IMR-90 (cell line): ENCODE data around the gene TNNI3K. TPM values are rescaled to one million over a fixed set of nuclear protein-coding genes. Genes with fewer than 3 reads are reported as not detected.

ENCODE experiments used
- ATAC-seq: fragments of 200-7000 bp; cut with Tn5 transposase; 2 replicates; pipeline ENCODE4 v1.9.1; 2020; ENCODE audit warnings: low read depth, mild to moderate bottlenecking, moderate library complexity
- BruUV-seq: library from RNA; stranded (reverse); fragments of 400-500 nt; replicated peaks from 2 replicates; lab custom pipeline; 2021; lab: Mats Ljungman, UMichigan
- CTCF ChIA-PET: fragments of 300-600 bp; formaldehyde crosslinking; extraction: SDS; loops from one replicate; lab custom pipeline; 2021; ENCODE audit warnings: antibody characterized with exemption; lab: Yijun Ruan, JAX
- POLR2A ChIA-PET: fragments of 300-600 bp; sonication (Branson Sonifier 250); formaldehyde crosslinking; loops from one replicate; lab custom pipeline; 2022; ENCODE audit warnings: antibody characterized with exemption; ENCODE audit not compliant: unreplicated experiment; lab: Charles Lee
- DNase-seq: peaks from one replicate; pipeline ENCODE4 v3.0.0; 2013
- H2AFZ ChIP-seq: replicated peaks from 2 replicates; pipeline ENCODE3; 2013; ENCODE audit warnings: low read length, mild to moderate bottlenecking; ENCODE audit not compliant: poor library complexity
- H2AK5ac ChIP-seq: 2 replicates; pipeline ENCODE4 v1.6.1; 2013; ENCODE audit warnings: low read depth, low read length, inconsistent platforms
- H2AK9ac ChIP-seq: replicated peaks from 2 replicates; pipeline ENCODE3; 2013; ENCODE audit warnings: mild to moderate bottlenecking, low read depth, low read length, moderate library complexity; ENCODE audit not compliant: poor library complexity
- H2BK120ac ChIP-seq: 2 replicates; pipeline ENCODE4 v1.6.1; 2013; ENCODE audit warnings: low read depth, low read length, inconsistent platforms
- H2BK15ac ChIP-seq: 3 replicates; pipeline ENCODE4 v1.6.1; 2013; ENCODE audit warnings: low read depth, low read length, inconsistent platforms
- H2BK20ac ChIP-seq: 2 replicates; pipeline ENCODE4 v1.6.1; 2013; ENCODE audit warnings: low read depth, mild to moderate bottlenecking, inconsistent platforms, low read length, moderate library complexity
- H2BK5ac ChIP-seq: 2 replicates; pipeline ENCODE4 v1.6.1; 2013; ENCODE audit warnings: mild to moderate bottlenecking, low read depth, low read length, inconsistent platforms; ENCODE audit not compliant: poor library complexity, severe bottlenecking
- H3K14ac ChIP-seq: replicated peaks from 2 replicates; pipeline ENCODE4 v1.6.1; 2013; ENCODE audit warnings: low read depth, low read length, inconsistent platforms
- H3K18ac ChIP-seq: 2 replicates; pipeline ENCODE4 v1.6.1; 2013; ENCODE audit warnings: low read depth, low read length, control low read depth
- H3K23ac ChIP-seq: 2 replicates; pipeline ENCODE4 v1.6.1; 2013; ENCODE audit warnings: low read depth, low read length, inconsistent platforms
- H3K27ac ChIP-seq: 2 replicates; pipeline ENCODE4 v1.5.1; 2013; ENCODE audit warnings: mild to moderate bottlenecking, control low read depth, low read length; ENCODE audit not compliant: insufficient read depth
- H3K27me3 ChIP-seq: 2 replicates; pipeline ENCODE4 v1.6.1; 2013; ENCODE audit warnings: low read length; ENCODE audit not compliant: control insufficient read depth, insufficient read depth
- H3K36me3 ChIP-seq: 2 replicates; pipeline ENCODE4 v1.6.1; 2013; ENCODE audit warnings: low read length, mixed read lengths; ENCODE audit not compliant: control insufficient read depth, insufficient read depth
- H3K4ac ChIP-seq: 2 replicates; pipeline ENCODE4 v1.6.1; 2013; ENCODE audit warnings: low read depth, low read length, inconsistent platforms
- H3K4me1 ChIP-seq: 2 replicates; pipeline ENCODE4 v1.6.1; 2013; ENCODE audit warnings: low read length, mixed read lengths; ENCODE audit not compliant: control insufficient read depth, insufficient read depth
- H3K4me2 ChIP-seq: 2 replicates; pipeline ENCODE4 v1.6.1; 2013; ENCODE audit warnings: low read depth, mild to moderate bottlenecking, control low read depth, low read length, moderate library complexity
- H3K4me3 ChIP-seq: 2 replicates; pipeline ENCODE4 v1.5.1; 2013; ENCODE audit warnings: low read depth, mild to moderate bottlenecking, control low read depth, low read length, moderate library complexity; ENCODE audit not compliant: insufficient read depth
- H3K56ac ChIP-seq: 2 replicates; pipeline ENCODE4 v1.6.1; 2013; ENCODE audit warnings: low read length, inconsistent platforms; ENCODE audit not compliant: insufficient read depth; ENCODE audit errors: extremely low read depth
- H3K79me1 ChIP-seq, 2 experiments: 2 replicates each; pipeline ENCODE4 v1.6.1; 2013; ENCODE audit warnings: low read length in 2 of 2, inconsistent platforms in 1 of 2, low read depth in 1 of 2
- H3K9ac ChIP-seq: 2 replicates; pipeline ENCODE4 v1.6.1; 2013; ENCODE audit warnings: low read depth, low read length, control low read depth
- H3K9me1 ChIP-seq: 2 replicates; pipeline ENCODE4 v1.6.1; 2013; ENCODE audit warnings: low read length, inconsistent platforms; ENCODE audit not compliant: insufficient read depth
- H3K9me3 ChIP-seq: 2 replicates; pipeline ENCODE4 v1.6.1; 2013; ENCODE audit warnings: low read length; ENCODE audit not compliant: control insufficient read depth, insufficient read depth
- H4K20me1 ChIP-seq: 2 replicates; pipeline ENCODE4 v1.6.1; 2013; ENCODE audit warnings: low read length, inconsistent platforms; ENCODE audit not compliant: insufficient read depth
- H4K5ac ChIP-seq: 2 replicates; pipeline ENCODE4 v1.6.1; 2013; ENCODE audit warnings: mild to moderate bottlenecking, low read depth, low read length, control low read depth
- H4K8ac ChIP-seq, 2 experiments: 2 replicates each; pipeline ENCODE4 v1.6.1; 2013; ENCODE audit warnings: low read depth in 2 of 2, low read length in 2 of 2, control low read depth in 1 of 2, inconsistent platforms in 1 of 2
- H4K91ac ChIP-seq: 2 replicates; pipeline ENCODE4 v1.6.1; 2013; ENCODE audit warnings: low read depth, low read length, inconsistent platforms; ENCODE audit not compliant: insufficient read depth
- BHLHE40 ChIP-seq: fragments of 150-350 bp; IDR thresholded peaks from 2 replicates; pipeline ENCODE4 v1.6.1; 2016; ENCODE audit warnings: mild to moderate bottlenecking, low read depth, low read length
- MXI1 ChIP-seq: IDR thresholded peaks from 2 replicates; pipeline ENCODE4 v1.6.1; 2012; ENCODE audit warnings: low read depth, mild to moderate bottlenecking, low read length, moderate library complexity, borderline replicate concordance
- RCOR1 ChIP-seq: IDR thresholded peaks from 2 replicates; pipeline ENCODE4 v1.6.1; 2012; ENCODE audit warnings: mild to moderate bottlenecking, low read length, improper control_type of control experiment; ENCODE audit not compliant: insufficient replicate concordance
- WGBS, 2 experiments: methylation state at CpG; one replicate each; pipeline versions ENCODE4 v1.1.5 to v1.1.7; 2013; ENCODE audit warnings: missing lambda C conversion rate in 2 of 2; ENCODE audit not compliant: insufficient read length in 1 of 2; ENCODE audit errors: extremely low coverage in 2 of 2; 5-methylcytosine and 5-hydroxymethylcytosine counted together
- dilution Hi-C: fragments of 300-500 bp; cut with HindIII; formaldehyde crosslinking; loops from one replicate; pipeline ENCODE4 v1.14.3; 2018; ENCODE audit warnings: low sequenced_read_pairs; ENCODE audit not compliant: unreplicated experiment
- in situ Hi-C: fragments of 300-500 bp; cut with MboI; formaldehyde crosslinking; loops from 3 replicates; pipeline ENCODE4 v1.14.3; 2019; ENCODE audit warnings: low sequenced_read_pairs, inconsistent platforms, mixed read lengths
- intact Hi-C: fragments of 100-400 bp; cut with micrococcal nuclease; formaldehyde crosslinking; loops from 2 replicates; pipeline ENCODE4 v1.10.0; 2022
- polyA plus RNA-seq, 3 experiments: library from polyadenylated mRNA; depleted of rRNA; stranded (reverse); fragments of >200 nt; gene quantifications; 2 replicates each; pipeline ENCODE4 v1.2.3, GENCODE V29; 2012; ENCODE audit warnings: low replicate concordance in 1 of 3
- total RNA-seq: library from RNA; depleted of rRNA; stranded (reverse); fragments of >200 nt; gene quantifications from 2 replicates; pipeline ENCODE4 v1.2.3, GENCODE V29; 2012

The TNNI3K gene
- total and polyA plus RNA-seq, 2 of the 4 experiments (the other 2 are of a cell fraction), result 0.90 to 1.3 TPM

GRCh38 chr1:74531796-74532195 lies 296.6 kb downstream of the TNNI3K start:
- no peak overlapping the region for H4K5ac ChIP-seq
- no peak overlapping the region for H3K23ac ChIP-seq
- no peaks in the 10 kb centered on the region for H3K4me1 ChIP-seq
- no peak for TF ChIP-seq MXI1
- no peak for TF ChIP-seq BHLHE40
- no peak for TF ChIP-seq RCOR1
- ATAC-seq (no peak), DNase-seq (no peak)
- H3K27ac ChIP-seq, result no peak overlapping the region
- no peak overlapping the region for H3K4ac ChIP-seq
- H3K9me1 ChIP-seq, result no peaks in the 10 kb centered on the region
- no peak overlapping the region for H2BK20ac ChIP-seq
- H3K27me3 ChIP-seq, result no peaks in the 10 kb centered on the region
- H4K8ac ChIP-seq, result no peak overlapping the region
- no peak overlapping the region for H2BK5ac ChIP-seq
- no peak overlapping the region for H4K91ac ChIP-seq
- H3K4me3 ChIP-seq, result no peak overlapping the region
- H2AFZ ChIP-seq, result no peak overlapping the region
- WGBS, 2 experiments, result no CpG with 5 or more reads among the region's 1 CpG
- ChIA-PET POLR2A (no interaction called here), CTCF (no interaction called here)
- no peak overlapping the region for H3K4me2 ChIP-seq
- no TSS peak for BruUV-seq
- H3K14ac ChIP-seq, result no peak overlapping the region
- no peaks in the 10 kb centered on the region for H3K36me3 ChIP-seq
- in situ Hi-C loops (no loop called here), intact Hi-C loops (no loop called here), dilution Hi-C loops (no loop called here)
- H2AK9ac ChIP-seq, result no peak overlapping the region
- no peak overlapping the region for H3K18ac ChIP-seq
- no peak overlapping the region for H3K56ac ChIP-seq
- no peak overlapping the region for H2BK120ac ChIP-seq
- no peaks in the 10 kb centered on the region for H3K79me1 ChIP-seq
- H2AK5ac ChIP-seq, result no peak overlapping the region
- H4K20me1 ChIP-seq, result no peaks in the 10 kb centered on the region
- H3K9ac ChIP-seq, result no peak overlapping the region
- H2BK15ac ChIP-seq, result no peak overlapping the region
- no peaks in the 10 kb centered on the region; the same call in 1 of the 2 replicates for H3K9me3 ChIP-seq
